Keratinocyte (primary cell): ENCODE measurements around the gene UQCC2. TPM values are rescaled to one million over a fixed set of nuclear protein-coding genes. Genes with fewer than 3 reads are reported as not detected.
A peak's percentile ranks its signal among the peaks of the same experiment; 100 is the strongest.

ENCODE experiments used
- DNase-seq: peaks from one replicate; pipeline ENCODE4 v3.0.0-alpha.2; 2011; ENCODE audit warnings: low read depth, missing footprints, low spot score
- FAIRE-seq: peaks from 2 replicates; lab custom pipeline; 2011; peaks lifted over from hg19 to GRCh38; lab: Jason Lieb, UNC
- H2AFZ ChIP-seq: 2 replicates; pipeline ENCODE4 v1.6.0; 2012; ENCODE audit warnings: low read length, control low read depth, inconsistent platforms; ENCODE audit not compliant: control insufficient read depth
- H3K27ac ChIP-seq: 2 replicates; pipeline ENCODE4 v1.5.1; 2011; ENCODE audit warnings: low read length; ENCODE audit not compliant: control insufficient read depth, insufficient read depth
- H3K27me3 ChIP-seq: 3 replicates; pipeline ENCODE4 v1.6.0; 2011; ENCODE audit warnings: low read length; ENCODE audit not compliant: control insufficient read depth, insufficient read depth; ENCODE audit errors: extremely low read depth
- H3K36me3 ChIP-seq, 2 experiments: 2 replicates in 1 of 2; 3 replicates in 1 of 2; pipeline ENCODE4 v1.5.1; 2011; ENCODE audit warnings: low read length in 2 of 2, mild to moderate bottlenecking in 1 of 2; ENCODE audit not compliant: control insufficient read depth in 2 of 2, insufficient read depth in 2 of 2; ENCODE audit errors: extremely low read depth in 1 of 2
- H3K4me1 ChIP-seq: 3 replicates; pipeline ENCODE4 v1.5.1; 2011; ENCODE audit warnings: low read length; ENCODE audit not compliant: control insufficient read depth, insufficient read depth; ENCODE audit errors: extremely low read depth
- H3K4me2 ChIP-seq: 3 replicates; pipeline ENCODE4 v1.6.0; 2011; ENCODE audit warnings: low read depth, low read length; ENCODE audit not compliant: control insufficient read depth, insufficient read depth; ENCODE audit errors: extremely low read depth
- H3K4me3 ChIP-seq, 3 experiments: fragments of 200-600 bp in 1 of 3; sonication (generic) in 1 of 3; 2 replicates in 2 of 3; 3 replicates in 1 of 3; pipeline ENCODE4 v1.5.1; 2011 to 2016; ENCODE audit warnings: low read length in 3 of 3, mild to moderate bottlenecking in 3 of 3, control low read depth in 2 of 3, inconsistent platforms in 1 of 3, low read depth in 1 of 3, mixed read lengths in 1 of 3, mixed run types in 1 of 3, moderate library complexity in 1 of 3; ENCODE audit not compliant: control insufficient read depth in 2 of 3, insufficient read depth in 2 of 3; ENCODE audit errors: extremely low read depth in 1 of 3
- H3K79me2 ChIP-seq: 2 replicates; pipeline ENCODE4 v1.6.0; 2012; ENCODE audit warnings: low read length; ENCODE audit not compliant: control insufficient read depth, insufficient read depth
- H3K9ac ChIP-seq: 3 replicates; pipeline ENCODE4 v1.6.0; 2011; ENCODE audit warnings: low read length; ENCODE audit not compliant: control insufficient read depth, insufficient read depth; ENCODE audit errors: extremely low read depth
- H3K9me1 ChIP-seq: 3 replicates; pipeline ENCODE4 v1.6.0; 2011; ENCODE audit warnings: low read length; ENCODE audit not compliant: control insufficient read depth, insufficient read depth; ENCODE audit errors: extremely low read depth
- H3K9me3 ChIP-seq: 2 replicates; pipeline ENCODE4 v1.5.1; 2012; ENCODE audit warnings: low read depth, low read length; ENCODE audit not compliant: control insufficient read depth
- H4K20me1 ChIP-seq: 3 replicates; pipeline ENCODE4 v1.6.0; 2011; ENCODE audit warnings: low read length; ENCODE audit not compliant: control insufficient read depth, insufficient read depth; ENCODE audit errors: extremely low read depth
- CTCF ChIP-seq, 3 experiments: IDR thresholded peaks in 1 of 3; conservative IDR thresholded peaks in 1 of 3; optimal IDR thresholded peaks in 1 of 3; 2 replicates in 2 of 3; 3 replicates in 1 of 3; pipeline versions ENCODE3 to v1.5.1; 2011; ENCODE audit warnings: low read length in 3 of 3, mild to moderate bottlenecking in 3 of 3, moderate library complexity in 2 of 3, control low read depth in 1 of 3, inconsistent platforms in 1 of 3; ENCODE audit not compliant: insufficient read depth in 2 of 3; ENCODE audit errors: extremely low read depth in 1 of 3
- EZH2 ChIP-seq: IDR thresholded peaks from one replicate; pipeline ENCODE4 v1.6.1; 2012; ENCODE audit warnings: inconsistent platforms, mild to moderate bottlenecking, low read length, moderate library complexity
- dilution Hi-C: fragments of 300-500 bp; cut with MboI; formaldehyde crosslinking; loops from one replicate; pipeline ENCODE4 v1.7.0; 2020; ENCODE audit warnings: low sequenced_read_pairs; ENCODE audit not compliant: extremely low pct_ligation_motif_present
- polyA plus RNA-seq, 5 experiments: library from polyadenylated mRNA; depleted of rRNA in 3 of 5; stranded (reverse) in 3 of 5; stranded (forward) in 1 of 5; unstranded in 1 of 5; fragments of >200 nt; gene quantifications; 1 replicate in 1 of 5; 2 replicates in 3 of 5; 3 replicates in 1 of 5; pipeline versions ENCODE4 v1.2.1 to v1.2.3, GENCODE V29; 2011 to 2012; ENCODE audit warnings: missing spikeins in 2 of 5, low read depth in 1 of 5, low replicate concordance in 1 of 5

Gene UQCC2
- polyA plus RNA-seq, 1 donor (not counting 4 experiments of a cell fraction or from before 2014, with no cell fraction given) = 76.7 TPM

- peak; percentile 90 for FAIRE-seq
- peak; percentile 65 for DNase-seq
- Histone ChIP-seq H3K36me3 (no peaks in the 10 kb centered on the region), H3K9ac (peak overlapping the region; percentile 6), H4K20me1 (no peaks in the 10 kb centered on the region), H3K4me2 (peak overlapping the region; percentile 50), H3K27me3 (peaks cover 5% of the 10 kb centered on the region), H3K9me3 (no peaks in the 10 kb centered on the region), H3K79me2 (no peaks in the 10 kb centered on the region), H3K27ac (no peak overlapping the region), H3K9me1 (peaks cover 2% of the 10 kb centered on the region), H2AFZ (peak overlapping the region; percentile 46), H3K4me1 (peaks cover 16% of the 10 kb centered on the region), H3K4me3 (no peak overlapping the region)
- TF ChIP-seq EZH2 (no peak), CTCF (optimal IDR thresholded peaks at IDR 0.05 in 1 of 3, IDR thresholded peaks at IDR 0.05 in 1 of 3, conservative IDR thresholded peaks at IDR 0.05 in 1 of 3; ENCODE audit: extremely low read depth in 1 of 3, insufficient read depth in 2 of 3, low read length in 3 of 3) (peak in 2 of 3 experiments; percentile 94 to 99)
- dilution Hi-C loops = no loop called here
Observed at GRCh38 chr6:33744001-33744848, 32.7 kb upstream of the UQCC2 start.

- no peaks in the 10 kb centered on the region for H3K79me2 ChIP-seq
- H3K4me3 ChIP-seq = no peak overlapping the region
- no peaks in the 10 kb centered on the region for H3K9me3 ChIP-seq
- H3K27me3 ChIP-seq = peaks cover 5% of the 10 kb centered on the region
- no peak overlapping the region for H3K9ac ChIP-seq
- dilution Hi-C loops = no loop called here
- peaks cover 2% of the 10 kb centered on the region for H3K9me1 ChIP-seq
- TF ChIP-seq EZH2 (no peak), CTCF (optimal IDR thresholded peaks at IDR 0.05 in 1 of 3, IDR thresholded peaks at IDR 0.05 in 1 of 3, conservative IDR thresholded peaks at IDR 0.05 in 1 of 3; ENCODE audit: extremely low read depth in 1 of 3, insufficient read depth in 2 of 3, low read length in 3 of 3) (no peak)
- H3K4me1 ChIP-seq = peaks cover 16% of the 10 kb centered on the region
- H3K27ac ChIP-seq = no peak overlapping the region
- no peaks in the 10 kb centered on the region for H3K36me3 ChIP-seq
- DNase-seq = no peak
- H2AFZ ChIP-seq = no peak overlapping the region
- no peak overlapping the region for H3K4me2 ChIP-seq
- FAIRE-seq = no peak
- H4K20me1 ChIP-seq = no peaks in the 10 kb centered on the region
Observed at GRCh38 chr6:33742837-33743236, 31.3 kb upstream of the UQCC2 start.
